Cardiac muscle cell (in vitro differentiated cells and primary cell): ENCODE measurements around the gene DOK3. TPM values are rescaled to one million over a fixed set of nuclear protein-coding genes. Genes with fewer than 3 reads are reported as not detected.
A peak's percentile ranks its signal among the peaks of the same experiment; 100 is the strongest.

Source experiments
- DNase-seq, 2 donors: peaks; one replicate each; pipeline versions ENCODE4 v3.0.0 to v3.0.0-alpha.2; 2010 to 2017; ENCODE audit warnings: low read depth in 1 of 2, low spot score in 1 of 2
- H3K27ac ChIP-seq: fragments of 200-600 bp; sonication (generic); 2 replicates; pipeline ENCODE4 v1.5.1; 2016
- H3K27me3 ChIP-seq: fragments of 200-600 bp; sonication (generic); 2 replicates; pipeline ENCODE4 v1.6.0; 2016; ENCODE audit warnings: control low read depth
- H3K36me3 ChIP-seq: fragments of 200-600 bp; sonication (generic); 2 replicates; pipeline ENCODE4 v1.5.1; 2016; ENCODE audit warnings: control low read depth
- H3K4me1 ChIP-seq: fragments of 200-600 bp; sonication (generic); 2 replicates; pipeline ENCODE4 v1.8.1; 2017; ENCODE audit warnings: low read depth, mild to moderate bottlenecking, mixed run types
- H3K4me3 ChIP-seq: fragments of 200-600 bp; sonication (generic); 2 replicates; pipeline ENCODE4 v1.5.1; 2016; ENCODE audit warnings: mild to moderate bottlenecking
- H3K9me3 ChIP-seq: fragments of 200-600 bp; sonication (generic); 2 replicates; pipeline ENCODE4 v1.5.1; 2017; ENCODE audit warnings: low read depth, mild to moderate bottlenecking, control low read depth
- CTCF ChIP-seq: IDR thresholded peaks from 2 replicates; pipeline ENCODE4 v1.5.1; 2012; ENCODE audit warnings: low read depth, mild to moderate bottlenecking, low read length
- polyA plus RNA-seq: library from polyadenylated mRNA; unstranded; fragments of >200 nt; fragmentation: Nextera tagmentation; extraction: Ambion mirVana; gene quantifications from 2 replicates; pipeline ENCODE4 v1.2.1, GENCODE V29; 2016
- total RNA-seq: library from RNA; depleted of rRNA; stranded (reverse); fragments of >200 nt; gene quantifications from 2 replicates; pipeline ENCODE4 v1.2.3, GENCODE V29; 2016

Gene DOK3
- total RNA-seq (2.4 and 6.0 TPM in 2 replicates), polyA plus RNA-seq (0.95 and 3.7 TPM in 2 replicates)

- Histone ChIP-seq H3K4me3 (no peak within 1 kb of the TSS), H3K27me3 (no peaks in the 10 kb centered on the region), H3K27ac (no peak within 1 kb of the TSS), H3K36me3 (peaks cover 29% of the 10 kb centered on the region), H3K9me3 (no peaks in the 10 kb centered on the region), H3K4me1 (no peaks in the 10 kb centered on the region)
- no peak for DNase-seq
- no peak for TF ChIP-seq CTCF
These were observed at the start of gene DOK3 for GRCh38 chr5:177509381-177509951. Gene DOK3, minus strand, starts transcription at chr5:177509826. Its CDS starts 286 bp downstream, at chr5:177509540.

- no peaks in the 10 kb centered on the region for H3K9me3 ChIP-seq
- H3K27ac ChIP-seq: peak overlapping the region; percentile 4
- no peak for DNase-seq
- no peaks in the 10 kb centered on the region for H3K27me3 ChIP-seq
- TF ChIP-seq CTCF: no peak
- H3K4me3 ChIP-seq: no peak overlapping the region
- peaks cover 15% of the 10 kb centered on the region for H3K4me1 ChIP-seq
- no peaks in the 10 kb centered on the region for H3K36me3 ChIP-seq
These were observed 48.2 kb upstream of the DOK3 start for GRCh38 chr5:177557796-177558195.

GRCh38 chr5:177557041-177557647 lies 47.5 kb upstream of the DOK3 start:
- H3K27me3 ChIP-seq: no peaks in the 10 kb centered on the region
- TF ChIP-seq CTCF: no peak
- no peaks in the 10 kb centered on the region for H3K9me3 ChIP-seq
- peaks cover 16% of the 10 kb centered on the region for H3K4me1 ChIP-seq
- peak in 1 of 2 donors; percentile 49 for DNase-seq
- no peaks in the 10 kb centered on the region for H3K36me3 ChIP-seq
- no peak overlapping the region for H3K4me3 ChIP-seq
- peak overlapping the region; percentile 4 for H3K27ac ChIP-seq

GRCh38 chr5:177555665-177556064 lies 46.0 kb upstream of the DOK3 start:
- Histone ChIP-seq H3K27me3 (no peaks in the 10 kb centered on the region), H3K9me3 (no peaks in the 10 kb centered on the region)
- no peak for TF ChIP-seq CTCF

GRCh38 chr5:177555228-177555627 lies 45.6 kb upstream of the DOK3 start:
- no peak for DNase-seq
- TF ChIP-seq CTCF: no peak
- H3K4me3 ChIP-seq: no peak overlapping the region
- H3K27me3 ChIP-seq: no peaks in the 10 kb centered on the region
- H3K9me3 ChIP-seq: no peaks in the 10 kb centered on the region
- H3K36me3 ChIP-seq: peaks cover 6% of the 10 kb centered on the region
- no peak overlapping the region for H3K27ac ChIP-seq
- H3K4me1 ChIP-seq: peaks cover 16% of the 10 kb centered on the region

More at GRCh38 chr5:177555665-177556064, 46.0 kb upstream of the DOK3 start:
- Histone ChIP-seq H3K4me1 (peaks cover 16% of the 10 kb centered on the region), H3K4me3 (no peak overlapping the region), H3K36me3 (peaks cover 6% of the 10 kb centered on the region), H3K27ac (no peak overlapping the region)
- no peak for DNase-seq
